HPDE6-E6E7 (cell line): ENCODE measurements around the gene MPLKIP.
A peak's percentile ranks its signal among the peaks of the same experiment; 100 is the strongest.
"Not testable (repeated sequence)": the region's sequence is repeated elsewhere in the genome, so short reads cannot be mapped to it uniquely, and the experiment has no call there.

Experiments used
- DNase-seq: peaks from one replicate; pipeline ENCODE4 v3.0.0; 2011; ENCODE audit warnings: missing footprints; ENCODE audit errors: extremely low spot score

The MPLKIP gene

DNA sequence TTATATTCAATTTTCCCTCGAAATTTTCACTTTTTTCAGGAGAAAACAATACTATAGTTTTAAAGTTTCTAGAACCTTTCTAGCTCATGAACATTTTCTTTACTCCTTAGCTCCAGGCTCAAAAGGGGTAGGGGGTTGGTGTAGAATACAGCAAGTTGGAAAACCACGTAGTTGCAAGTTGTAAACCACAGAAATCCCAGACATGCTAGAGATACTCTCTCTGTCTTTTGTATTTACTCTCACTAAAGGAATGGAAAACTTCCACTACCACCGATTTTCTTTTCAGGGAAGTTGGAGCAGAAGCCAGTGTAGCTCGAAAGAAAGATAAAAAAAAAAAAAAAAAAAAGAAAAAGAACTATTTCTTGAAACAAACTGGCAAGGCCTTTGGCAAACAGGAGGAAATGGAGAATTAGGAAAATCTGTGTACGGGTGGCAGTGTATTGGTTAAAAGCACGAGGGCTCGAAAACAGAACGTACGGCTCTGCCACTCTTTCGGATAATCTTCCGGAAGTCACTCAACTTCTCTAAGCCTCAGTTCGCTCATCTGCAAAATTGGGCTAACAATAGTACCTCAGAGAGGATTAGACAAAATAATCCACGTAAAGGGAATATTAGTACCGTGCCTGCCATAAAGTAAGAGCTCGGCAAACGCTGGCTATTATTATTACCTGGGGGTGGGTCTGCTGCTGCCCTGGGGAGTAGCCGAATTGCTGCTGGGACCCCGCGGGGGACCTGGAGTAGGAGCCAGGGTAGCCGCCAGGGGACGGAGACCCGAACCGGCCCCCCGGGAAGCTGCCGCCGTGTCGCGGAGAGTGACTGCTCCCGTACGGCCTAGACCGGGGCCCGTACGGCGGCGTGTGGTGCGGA, 628 bp downstream of the MPLKIP start:
- DNase-seq = no peak

DNA sequence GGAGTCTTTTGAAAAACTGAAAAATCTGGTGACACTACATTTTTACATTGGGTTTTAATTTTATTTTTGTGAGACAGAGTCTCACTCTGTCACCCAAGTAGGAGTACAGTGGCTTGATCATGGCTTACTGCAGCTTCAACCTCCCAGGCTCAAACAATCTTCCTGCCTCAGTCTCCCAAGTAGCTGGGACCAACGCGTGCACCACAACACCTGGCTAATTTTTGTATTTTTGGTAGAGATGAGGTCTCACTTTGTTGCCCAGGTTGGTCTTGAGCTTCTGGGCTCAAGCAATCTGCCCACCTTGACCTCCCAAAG, 11.5 kb downstream of the MPLKIP start:
- no peak for DNase-seq

DNA sequence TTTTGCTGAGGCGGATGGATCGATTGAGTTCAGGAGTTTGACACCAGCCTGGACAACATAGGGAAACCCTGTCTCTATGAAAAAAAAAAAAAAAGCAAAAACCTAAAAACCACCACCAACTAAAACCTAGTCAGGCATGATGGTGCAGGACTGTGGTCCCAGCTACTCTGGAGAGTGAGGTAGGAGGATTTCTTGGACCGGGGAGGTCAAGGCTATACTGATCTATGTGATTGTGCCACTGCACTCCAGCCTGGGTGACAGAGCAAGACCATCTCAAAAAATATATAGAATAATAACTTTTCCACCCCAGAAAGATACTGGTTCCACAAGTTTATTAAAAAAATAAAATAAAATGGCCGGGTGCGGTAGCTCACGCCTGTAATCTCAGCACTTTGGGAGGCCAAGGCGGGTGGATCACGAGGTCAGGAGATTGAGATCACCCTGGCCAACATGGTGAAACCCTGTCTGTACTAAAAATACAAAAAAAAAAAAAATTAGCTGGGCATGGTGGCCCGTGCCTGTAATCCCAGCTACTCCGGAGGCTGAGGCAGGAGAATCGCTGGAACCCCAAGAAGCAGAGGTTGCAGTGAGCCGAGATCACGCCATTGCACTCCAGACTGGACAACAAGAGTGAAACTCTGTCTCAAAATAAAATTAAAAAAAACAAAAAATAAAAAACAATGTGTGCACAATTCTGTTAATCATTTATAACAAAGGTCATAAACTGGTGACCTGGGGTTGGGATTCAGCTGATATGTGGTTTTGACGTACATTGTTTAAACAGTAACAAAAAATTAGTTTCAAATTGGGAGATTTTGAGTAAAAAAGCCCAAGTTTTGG, 12.1 kb downstream of the MPLKIP start:
- not testable (repeated sequence) for DNase-seq

DNA sequence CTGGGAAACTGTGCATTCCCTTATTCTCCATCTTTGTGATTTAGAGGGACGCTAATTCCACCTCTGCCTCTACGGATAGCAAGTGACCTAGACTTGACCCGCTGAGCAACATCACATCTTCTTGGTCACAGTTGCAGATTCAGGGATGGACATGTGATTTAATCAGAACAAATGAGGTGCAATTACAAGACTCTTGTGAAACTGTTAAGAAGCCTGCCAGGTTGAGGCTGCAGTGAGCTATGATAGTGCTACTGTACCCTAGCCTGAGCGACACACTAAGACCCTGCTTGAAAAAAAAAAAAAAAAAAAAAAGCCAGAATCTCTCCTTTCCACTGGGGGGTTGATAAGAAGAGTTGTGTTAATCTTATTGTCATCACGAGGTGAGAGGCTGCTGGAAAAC, 14.4 kb downstream of the MPLKIP start:
- no peak for DNase-seq

DNA sequence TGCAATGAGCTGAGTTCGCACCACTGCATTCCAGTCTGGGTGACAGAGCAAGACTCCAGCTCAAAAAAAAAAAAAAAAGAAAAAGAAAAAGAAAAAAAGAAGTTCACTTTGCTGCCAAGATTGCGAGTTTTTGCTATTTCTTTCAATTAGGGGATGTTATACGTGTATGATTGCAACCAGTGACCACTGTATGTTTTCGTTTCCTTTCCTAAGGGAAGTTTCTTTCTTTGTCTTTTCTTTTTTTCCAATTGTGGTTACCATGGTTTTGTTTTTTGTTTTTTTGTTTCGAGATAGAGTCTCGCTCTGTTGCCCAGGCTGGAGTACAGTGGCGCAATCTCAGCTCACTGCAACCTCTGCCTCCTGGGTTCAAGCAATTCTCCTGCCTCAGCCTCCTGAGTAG, 16.2 kb downstream of the MPLKIP start:
- DNase-seq = not testable (repeated sequence)

DNA sequence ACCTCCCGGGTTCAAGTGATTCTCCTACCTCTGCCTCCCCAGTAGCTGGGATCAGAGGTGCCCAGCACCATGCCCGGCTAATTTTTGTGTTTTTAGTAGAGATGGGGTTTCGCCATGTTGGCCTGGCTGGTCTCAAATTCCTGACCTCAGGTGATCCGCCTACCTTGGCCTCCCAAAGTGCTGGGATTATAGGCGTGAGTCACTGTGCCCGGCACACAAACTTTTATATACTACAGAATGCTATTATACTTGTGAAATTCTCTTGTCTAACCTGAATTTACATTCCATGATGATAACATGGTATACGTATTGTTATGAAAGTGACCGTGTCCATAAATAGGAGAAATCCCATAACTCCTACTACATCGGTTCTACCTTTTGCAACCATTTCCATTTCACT, 17.2 kb downstream of the MPLKIP start:
- DNase-seq = peak; percentile 19

DNA sequence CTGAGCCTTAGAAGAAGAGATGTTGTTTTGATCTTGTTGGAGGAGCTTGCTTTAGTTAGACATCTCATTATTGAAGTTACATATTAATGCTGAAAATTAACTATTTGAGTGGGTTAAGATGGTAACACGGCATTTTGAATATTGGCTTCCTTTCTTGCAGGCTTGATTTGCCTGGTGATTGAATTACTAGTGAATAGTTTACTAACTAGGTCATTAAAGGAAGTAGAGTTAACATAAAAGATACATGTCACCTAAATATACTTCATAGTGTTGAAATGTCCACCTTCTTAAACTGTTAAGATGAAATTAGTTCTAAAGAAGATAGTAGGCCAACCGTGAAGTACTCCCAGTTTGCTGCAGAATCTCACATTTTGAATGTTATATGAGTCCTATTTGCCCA, 18.5 kb downstream of the MPLKIP start:
- no peak for DNase-seq

DNA sequence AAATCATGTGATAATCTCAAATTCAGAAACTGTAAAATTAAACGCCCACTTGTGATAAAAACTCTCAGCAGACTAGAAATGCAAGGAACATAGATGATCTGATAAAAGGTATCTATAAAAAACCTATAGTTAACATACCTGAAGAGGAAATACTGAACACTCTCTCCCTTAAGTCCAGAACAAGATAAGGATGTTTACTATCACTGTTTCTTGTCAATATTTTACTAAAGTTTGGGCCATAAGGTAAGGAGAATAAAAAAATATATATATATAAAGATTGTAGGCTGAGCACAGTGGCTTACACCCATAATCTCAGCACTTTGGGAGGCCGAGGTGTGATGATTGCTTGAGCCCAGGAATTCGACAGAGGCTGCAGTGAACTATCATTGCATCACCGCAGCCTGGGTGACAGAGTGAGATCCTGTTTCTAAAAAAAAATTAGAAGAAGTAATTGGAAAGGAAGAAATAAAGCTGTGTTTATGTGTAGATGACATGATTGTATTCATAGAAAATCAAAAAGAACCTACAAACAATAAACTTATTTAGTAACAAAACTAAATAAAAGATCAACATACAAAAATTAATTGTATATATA, 28.4 kb downstream of the MPLKIP start:
- DNase-seq = no peak

DNA sequence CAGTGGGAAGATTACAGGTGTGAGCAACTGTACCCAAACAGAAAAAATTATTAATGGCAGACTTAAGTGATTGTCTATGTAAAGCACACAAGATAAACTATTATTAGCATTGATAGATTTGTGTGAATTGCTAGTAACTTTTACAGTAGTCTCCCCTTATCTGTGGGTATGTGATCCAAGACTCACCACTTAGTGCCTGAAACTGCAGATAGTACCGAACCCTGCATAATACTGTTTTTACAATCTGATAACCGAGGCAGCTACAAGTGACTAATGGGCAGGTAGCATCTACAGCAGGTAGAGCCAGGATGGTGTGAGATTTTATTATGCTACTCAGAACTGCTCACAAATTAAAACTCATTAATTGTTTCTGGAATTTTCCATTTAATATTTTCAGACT, 31.5 kb downstream of the MPLKIP start:
- DNase-seq = no peak

DNA sequence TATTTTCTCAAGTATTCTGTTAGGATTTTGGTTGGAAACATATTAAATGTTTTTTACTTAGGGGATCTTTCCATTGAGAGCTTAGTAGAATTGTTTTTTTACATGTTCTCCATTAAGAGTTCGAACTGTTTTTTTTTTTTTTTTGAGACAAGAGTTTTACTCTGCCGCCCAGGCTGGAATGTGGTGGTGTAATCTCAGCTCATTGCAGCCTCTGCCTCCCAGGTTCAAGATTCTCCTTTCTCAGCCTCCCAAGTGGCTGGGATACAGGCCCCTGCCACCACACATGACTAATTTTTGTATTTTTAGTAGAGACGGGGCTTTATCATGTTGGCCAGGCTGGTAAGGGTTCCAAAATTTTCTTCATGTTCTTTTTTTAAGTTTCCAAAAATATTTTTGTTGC, 33.2 kb downstream of the MPLKIP start:
- DNase-seq = no peak

DNA sequence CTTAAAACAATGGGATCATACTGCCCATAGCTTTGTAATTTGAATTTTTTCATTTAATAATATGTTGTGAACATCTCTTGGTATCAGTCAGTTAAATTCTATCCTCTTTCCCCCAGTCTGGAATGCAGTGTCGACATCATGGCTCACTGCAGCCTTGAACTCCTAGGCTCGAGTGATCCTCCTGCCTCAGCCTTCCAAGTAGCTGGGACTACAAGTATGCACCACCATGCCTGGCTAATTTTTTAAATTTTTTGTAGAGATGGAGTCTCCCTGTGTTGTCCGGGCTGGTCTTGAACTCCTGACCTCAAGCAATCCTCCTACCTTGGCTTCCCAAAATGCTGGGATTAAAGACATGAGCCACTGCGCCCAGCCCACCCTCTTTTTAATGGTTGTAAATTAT, 34.6 kb downstream of the MPLKIP start:
- DNase-seq = no peak

DNA sequence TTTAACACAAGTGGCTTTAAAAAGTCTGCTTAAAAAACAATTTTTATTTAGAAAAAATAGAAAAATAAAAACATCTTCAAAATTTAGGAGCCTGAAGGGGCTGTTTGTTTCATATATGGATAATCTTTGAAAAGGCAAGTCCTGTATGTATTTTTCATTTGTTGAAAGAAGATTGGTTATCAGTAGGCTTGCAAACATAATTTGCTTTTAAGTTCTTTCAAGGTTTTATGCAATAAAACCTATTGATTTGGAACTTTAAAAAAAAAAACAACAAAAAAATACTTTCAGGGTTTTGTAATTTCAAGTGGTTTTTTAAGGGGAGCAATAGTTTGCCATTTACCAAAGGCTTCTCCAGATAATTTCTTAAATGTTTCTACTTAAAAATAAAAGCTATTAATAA, 35.6 kb downstream of the MPLKIP start:
- no peak for DNase-seq

DNA sequence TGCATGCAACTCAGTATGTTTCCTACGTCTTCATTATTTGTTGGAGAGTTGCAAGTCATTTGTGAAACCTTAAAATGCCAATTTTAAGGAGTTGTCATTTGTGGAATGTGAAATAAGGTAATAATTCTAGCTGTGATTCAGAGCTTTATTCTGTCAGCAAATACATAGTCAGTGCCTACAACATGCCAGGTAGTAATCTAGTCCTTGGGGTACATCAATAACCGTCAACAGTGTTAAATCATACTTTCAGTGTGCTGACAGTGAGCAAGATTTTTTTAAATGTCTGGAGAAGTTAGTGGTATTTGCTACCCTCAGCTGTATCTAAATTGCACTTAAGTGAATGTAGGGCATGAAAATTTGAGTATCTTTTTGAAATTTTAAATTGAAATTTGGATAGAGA, 36.7 kb downstream of the MPLKIP start:
- DNase-seq = no peak

DNA sequence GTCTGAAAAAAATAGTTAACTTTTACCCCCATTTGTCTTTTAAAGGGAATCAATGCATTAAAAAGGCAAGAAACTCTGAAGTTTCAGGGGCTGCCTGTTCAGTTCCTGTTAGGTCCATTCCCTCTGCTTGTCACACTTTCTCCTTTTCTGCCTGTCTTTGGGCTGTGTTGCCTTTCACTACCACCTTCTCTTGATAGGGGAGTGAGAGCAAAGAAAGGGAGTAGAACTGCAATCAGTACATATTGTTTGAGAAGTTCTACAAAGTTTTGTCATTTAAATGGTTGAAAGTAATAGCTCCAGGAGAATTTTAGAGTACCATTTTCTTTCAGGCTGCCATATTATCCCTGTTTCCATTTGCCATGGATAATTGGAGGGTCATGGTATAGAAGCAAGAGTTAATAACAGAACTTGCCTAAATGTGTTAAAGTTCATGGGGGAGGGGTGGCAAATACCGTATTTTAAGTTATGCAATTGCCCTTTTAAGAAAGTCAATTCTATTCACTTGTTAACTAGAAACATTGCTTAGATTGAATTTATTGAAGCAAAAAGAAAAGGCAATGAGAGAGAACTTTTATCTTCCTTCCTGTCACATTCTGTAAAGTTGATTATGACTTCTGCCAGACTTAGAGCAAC, 38.6 kb downstream of the MPLKIP start:
- no peak for DNase-seq

DNA sequence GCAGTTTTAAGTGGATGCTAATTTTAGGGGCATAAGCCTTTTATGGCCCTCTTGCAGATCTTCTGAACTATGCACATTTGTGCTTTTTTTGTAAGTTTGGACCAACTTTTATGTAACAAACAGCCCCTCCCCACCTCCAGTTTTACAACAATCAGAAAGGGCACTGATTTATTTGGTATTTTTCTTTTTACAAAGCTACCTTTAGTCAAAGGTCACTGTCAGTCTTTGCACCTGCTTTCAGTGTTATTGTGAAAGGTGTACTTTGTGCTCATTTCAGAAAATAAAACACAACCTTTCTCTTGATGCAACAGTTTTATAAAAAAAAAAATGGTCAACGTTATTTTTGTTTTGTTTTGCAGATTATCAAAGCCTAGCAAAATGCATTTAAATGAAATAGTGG, 39.2 kb downstream of the MPLKIP start:
- no peak for DNase-seq

DNA sequence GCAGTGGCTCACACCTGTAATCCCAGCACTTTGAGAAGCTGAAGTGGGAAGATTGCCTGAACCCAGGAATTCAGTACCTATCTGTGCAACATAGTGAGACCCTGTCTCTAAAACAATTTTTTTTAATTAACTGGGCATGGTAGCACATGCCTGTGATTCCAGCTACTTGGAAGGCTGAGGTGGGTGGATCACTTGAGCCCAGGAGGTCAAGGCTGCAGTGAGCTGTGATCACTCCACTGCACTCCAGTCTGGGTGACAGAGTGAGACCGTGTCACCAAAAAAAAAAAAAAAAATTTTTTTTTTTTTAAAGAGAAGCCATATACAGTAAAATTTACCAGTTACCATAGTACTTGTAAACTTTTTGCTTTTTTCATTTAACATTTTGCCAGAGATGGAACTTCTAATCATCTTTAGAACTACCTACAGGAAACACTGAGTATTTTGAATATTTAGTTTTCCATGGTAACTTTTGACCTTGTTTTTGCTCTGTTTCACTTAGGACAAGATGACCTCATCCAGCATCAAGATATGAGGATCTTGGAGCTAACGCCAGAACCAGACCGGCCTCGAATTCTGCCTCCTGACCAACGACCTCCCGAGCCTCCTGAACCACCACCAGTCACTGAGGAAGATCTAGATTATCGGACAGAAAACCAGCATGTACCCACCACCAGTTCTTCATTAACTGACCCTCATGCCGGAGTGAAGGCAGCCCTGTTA, 40.6 kb downstream of the MPLKIP start:
- DNase-seq = no peak

DNA sequence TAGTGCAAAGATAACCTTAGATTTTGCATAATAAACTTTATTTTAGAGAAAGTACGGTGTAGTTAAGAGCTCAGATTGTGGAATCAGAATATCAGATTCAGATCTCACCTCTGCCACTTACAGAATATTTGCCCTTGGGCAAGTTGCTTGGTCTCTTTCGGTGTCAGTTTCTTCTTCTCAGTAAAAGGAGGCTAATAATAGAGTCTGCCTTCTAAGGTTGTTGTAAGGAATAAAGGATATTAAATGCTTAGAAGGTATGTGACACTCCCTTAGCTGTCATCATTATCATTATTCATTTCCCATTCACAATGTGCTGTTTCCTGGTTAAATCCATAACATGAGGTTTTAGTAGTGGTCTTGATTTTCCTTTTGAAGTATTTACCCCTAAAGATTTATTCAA, 42.2 kb downstream of the MPLKIP start:
- no peak for DNase-seq

DNA sequence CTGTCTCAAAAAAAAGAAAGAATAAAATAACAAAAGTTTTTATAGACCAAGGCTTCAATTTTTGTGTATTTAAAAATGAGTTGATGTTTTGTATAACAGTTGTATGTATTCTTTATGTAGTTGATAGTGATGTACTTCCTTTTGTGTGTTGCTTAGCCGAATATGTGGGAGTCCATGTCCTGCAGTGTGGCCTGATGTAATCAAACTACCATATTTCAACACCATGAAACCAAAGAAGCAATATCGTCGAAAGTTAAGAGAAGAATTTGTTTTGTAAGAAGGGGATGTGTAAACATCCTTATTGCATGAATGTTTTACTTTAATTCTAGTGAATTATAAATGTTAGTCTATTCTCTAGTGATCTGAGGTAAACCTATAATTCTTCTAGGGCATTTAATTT, 56.6 kb downstream of the MPLKIP start:
- no peak for DNase-seq
